ENCODE results near the gene DYNC2H1. TPM values are rescaled to one million over a fixed set of nuclear protein-coding genes. Genes with fewer than 3 reads are reported as not detected.
A peak's percentile ranks its signal among the peaks of the same experiment; 100 is the strongest.
"Not testable (repeated sequence)": the region's sequence is repeated elsewhere in the genome, so short reads cannot be mapped to it uniquely, and the experiment has no call there.

The DYNC2H1 gene
- total RNA-seq, 1 donor from 2014 or later, result 7.9 TPM

DNA sequence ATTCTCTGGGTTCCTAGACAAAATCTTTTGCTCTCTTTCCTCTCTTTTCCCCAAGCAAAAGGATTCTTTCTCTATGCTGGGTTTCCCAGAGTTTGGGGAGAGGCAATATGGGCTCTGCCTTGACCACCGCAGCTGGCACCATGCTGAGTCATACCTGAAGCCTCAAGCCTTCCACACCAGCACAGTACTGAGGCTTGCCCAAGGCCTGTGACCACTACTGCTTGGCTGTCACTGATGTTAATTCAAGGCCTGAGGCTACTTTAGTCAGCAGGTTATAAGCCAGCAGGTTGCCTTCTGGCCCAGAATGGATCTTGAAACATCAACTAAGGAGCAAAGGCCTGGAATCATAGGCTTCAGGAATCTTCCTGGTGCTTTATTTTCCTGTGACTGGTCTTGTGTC is 185.3 kb downstream of the DYNC2H1 start:
- ATAC-seq, result no peak

DNA sequence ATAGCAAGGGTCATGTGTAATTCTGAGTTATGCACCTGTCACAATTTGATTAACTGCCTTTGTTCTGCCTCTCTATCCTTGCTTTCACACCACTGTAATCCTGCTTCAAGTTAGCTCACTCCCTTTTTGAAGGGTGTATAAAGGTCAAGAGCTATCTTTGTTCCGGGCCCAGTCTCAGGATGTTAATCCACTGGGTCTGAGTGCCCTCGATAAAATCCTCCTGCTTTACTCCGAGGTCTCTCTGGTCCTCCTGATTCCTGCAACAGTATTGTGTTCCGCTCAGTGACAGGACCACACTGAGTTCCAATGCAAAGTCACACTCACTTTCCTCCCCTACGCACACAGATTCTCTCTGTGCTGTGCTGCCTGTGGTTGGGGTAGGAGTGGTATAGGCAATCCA is 186.5 kb downstream of the DYNC2H1 start:
- ATAC-seq, result no peak

DNA sequence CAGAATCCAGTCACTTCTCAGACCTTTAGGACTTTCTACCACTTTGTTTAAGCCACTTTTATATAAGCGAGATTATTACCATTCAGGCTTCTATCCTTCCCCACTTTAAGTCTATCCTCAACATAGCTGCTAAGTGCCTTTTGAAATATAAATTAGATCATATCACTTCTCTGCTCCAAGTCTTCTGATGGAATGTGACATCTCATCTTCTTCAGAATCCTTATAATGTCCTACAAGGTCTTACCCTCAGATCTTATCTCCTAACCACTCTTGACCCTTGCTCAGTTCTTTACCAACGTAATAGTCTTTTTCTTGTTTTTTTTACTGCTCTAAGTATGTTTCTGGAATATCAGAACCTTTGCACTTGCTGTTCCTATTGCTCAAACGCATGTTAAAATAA is 188.7 kb downstream of the DYNC2H1 start:
- ATAC-seq, result no peak

DNA sequence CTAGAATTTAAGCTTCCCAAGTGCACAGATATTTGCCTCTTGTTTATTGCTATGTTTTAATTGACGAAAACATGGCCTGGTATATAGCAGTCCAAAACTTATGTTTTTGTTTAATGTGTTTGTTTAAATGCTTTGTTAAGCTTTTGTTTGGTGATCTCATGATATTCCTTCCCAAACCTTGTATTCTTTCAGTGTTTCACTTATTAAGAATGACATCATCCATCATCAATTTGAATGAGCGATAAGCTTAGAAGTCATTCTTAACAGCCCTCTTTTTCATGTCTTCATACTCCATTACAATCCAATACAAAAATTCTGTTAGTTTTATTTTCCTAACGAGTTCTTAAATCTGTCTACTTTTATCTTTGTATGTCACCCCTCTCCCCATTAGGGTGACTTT is 206.0 kb downstream of the DYNC2H1 start:
- ATAC-seq, result no peak

DNA sequence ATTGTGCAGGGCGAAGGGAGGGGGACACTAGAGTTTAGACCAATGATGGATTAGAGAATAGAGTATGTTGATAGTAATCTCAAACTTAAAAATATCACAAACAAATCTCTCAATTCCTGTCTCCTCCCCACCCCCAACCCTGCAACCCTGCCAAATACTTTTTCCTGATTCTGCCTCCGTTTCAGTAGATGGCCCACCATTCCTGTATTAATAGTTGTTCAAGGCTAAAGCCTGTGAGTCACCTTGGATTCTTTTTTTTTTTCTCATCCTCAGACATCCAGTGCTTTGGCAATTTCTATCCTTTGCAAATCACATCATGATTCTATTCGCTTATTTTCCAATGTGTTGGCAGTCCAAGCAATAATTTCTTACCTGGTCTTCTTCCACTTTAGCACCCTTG is 207.9 kb downstream of the DYNC2H1 start:
- ATAC-seq, result no peak

DNA sequence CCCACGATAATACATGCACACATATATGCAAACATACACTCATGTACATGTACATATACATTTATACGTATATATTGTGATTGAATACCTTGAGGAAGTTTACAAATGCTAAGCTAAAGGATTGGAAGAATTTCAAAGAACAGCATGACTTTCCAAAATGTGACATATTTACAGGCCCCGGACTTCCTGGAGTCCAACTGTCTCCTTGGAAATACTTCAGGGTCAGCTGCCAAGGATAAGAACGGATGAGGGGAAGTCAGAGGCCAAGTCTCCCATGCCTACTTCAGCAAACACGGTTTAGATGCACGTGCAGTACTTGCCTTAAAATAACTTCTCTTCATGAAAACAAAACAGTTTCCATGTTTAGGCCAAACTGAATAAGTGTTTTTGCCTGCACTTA is 213.6 kb downstream of the DYNC2H1 start:
- no peak for ATAC-seq

DNA sequence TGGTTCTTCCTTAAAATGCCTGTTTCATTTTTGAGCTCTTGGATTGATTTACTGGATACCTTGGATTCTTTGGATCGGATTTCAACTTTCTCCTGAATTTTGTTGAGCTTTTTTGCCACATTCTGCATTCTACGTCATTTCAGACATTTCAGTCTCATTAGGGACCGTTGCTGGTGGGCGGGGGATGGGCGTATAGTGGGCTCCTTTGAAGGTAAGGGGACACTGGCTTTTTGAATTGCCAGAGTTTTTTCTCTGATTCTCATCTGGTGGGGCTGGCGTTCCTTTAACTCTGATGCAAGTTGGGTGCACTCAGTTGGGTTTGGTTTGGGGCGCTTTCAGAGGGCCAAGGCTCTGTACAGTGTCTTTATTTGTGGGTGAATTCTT is 216.5 kb downstream of the DYNC2H1 start:
- no peak for ATAC-seq

DNA sequence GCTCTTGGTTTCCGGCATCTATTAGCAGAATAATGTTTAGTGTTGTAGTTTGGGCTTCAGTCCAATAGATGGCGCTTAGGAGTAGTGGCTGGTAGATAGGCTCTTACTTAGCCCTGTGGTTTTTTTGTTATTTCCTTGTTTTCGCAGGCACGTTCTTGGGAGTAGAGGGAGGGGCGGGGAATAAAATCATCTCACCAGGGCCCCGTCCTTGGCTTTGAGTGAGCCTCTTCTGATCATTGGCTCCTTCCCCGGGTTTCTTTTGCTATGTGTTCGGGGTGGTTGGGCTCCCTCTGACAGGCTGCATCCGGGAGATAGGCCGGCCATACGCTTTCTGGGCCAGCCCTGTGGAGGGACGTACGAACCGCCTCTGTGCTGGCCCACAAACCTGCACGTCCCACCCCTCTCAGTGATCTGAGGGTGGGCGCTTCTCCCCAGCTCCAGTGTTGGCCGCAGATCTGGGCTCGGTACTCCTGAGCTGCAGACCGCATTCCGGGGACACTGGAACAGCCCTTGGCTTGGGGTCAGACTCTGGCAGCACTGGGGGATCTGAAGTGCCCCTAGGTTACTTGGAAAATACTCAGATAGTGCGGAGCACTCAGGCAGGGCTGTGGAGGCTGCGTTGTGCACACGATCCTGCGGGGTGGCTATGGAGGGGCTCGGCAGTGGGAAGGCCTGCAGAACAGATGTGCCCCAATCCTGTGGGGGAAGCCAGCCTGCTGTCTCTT is 217.0 kb downstream of the DYNC2H1 start:
- peak; percentile 72 for ATAC-seq

DNA sequence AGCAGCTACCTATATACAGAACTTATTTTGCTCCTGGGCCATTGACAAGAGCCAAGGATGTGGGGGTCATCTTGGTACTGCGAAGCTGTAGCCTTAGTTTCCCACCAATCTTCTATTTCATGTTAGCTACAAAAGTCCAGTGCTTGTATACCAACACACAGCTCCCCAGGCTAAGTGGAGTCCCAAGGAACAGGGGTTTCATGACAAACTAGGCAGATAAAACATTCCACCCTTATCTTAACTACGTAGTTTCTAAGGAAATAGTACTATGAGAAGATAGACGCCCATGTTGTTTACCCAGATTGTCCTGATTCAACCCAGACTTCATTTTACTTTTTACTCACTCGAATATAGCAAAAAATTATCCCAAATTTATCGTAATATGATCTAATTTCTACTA is 218.5 kb downstream of the DYNC2H1 start:
- no peak for ATAC-seq

DNA sequence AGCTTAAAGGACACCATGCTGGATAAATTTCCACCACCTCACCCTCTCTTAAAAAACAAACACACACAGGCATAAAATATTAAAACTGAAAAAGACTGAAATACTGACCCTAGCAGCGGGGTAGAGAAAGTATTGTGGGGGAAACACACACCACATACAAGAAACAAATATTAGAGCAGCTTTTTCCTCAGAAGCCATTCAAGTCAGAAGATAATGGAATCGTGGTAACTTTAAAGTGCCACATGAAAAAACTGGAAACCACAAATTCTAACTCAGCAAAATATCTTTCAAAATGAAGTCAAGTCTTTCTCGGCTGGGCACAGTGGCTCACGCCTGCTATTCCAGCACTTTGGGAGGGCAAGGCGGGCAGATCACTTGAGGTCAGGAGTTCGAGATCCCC is 223.2 kb downstream of the DYNC2H1 start:
- ATAC-seq, result no peak

DNA sequence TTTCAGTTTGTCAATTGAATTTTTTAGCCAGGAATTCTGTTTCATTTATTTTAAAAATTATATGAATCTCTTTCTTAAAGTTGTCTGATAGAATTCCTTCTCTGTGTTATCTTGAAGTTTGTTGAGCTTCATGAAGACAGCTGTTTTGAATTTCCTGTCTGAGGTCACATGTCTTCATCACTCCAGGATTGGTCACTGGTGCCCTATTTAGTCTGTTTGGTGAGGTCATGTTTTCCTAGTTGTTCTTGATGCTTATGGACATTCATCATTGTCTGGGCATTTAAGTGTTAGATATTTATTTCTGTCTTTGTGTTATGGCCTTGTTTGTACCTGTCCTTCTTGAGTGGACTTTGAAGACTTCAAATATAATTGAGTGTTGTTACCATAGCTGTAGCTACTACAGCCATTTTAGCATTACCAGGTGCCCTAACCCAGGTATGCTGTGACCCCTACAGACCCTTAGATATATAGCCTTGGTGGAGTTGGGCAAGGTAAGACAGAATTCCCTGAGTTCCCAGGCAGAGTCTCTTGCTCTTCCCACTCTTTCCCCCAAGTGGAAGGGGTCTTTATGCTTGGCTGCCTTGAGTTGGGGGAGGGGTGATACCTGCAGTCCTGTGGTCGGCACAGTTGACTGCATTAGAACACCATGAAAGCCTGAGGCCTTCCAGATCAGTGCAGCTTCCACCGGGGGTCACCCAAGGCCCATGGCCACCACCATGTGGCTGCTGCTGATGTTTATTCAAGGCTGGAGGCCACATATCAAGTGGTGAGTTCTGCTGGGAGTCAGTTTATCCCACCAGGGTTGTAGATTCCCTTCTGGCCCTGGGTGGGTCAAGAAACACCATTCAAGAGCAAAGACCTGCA is 229.6 kb downstream of the DYNC2H1 start:
- ATAC-seq, result no peak

DNA sequence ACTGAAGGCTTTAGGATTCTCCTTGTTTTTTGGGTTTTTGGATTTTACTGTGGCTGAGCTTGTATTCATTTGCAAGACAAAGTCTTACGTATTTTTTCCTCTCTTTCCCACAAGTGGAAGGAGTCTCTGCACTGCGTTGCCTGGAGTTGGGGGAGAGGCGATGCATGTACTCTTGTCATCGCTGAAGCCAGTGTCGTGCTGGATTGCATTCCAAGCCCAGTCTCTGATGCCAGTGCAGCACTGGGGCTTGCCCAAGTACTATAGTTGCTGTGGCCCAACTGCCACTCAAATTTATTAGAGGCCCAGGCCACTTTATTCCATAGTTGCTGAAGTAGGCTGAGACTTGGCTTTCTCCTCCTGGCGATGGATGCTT is 230.2 kb downstream of the DYNC2H1 start:
- no peak for ATAC-seq

DNA sequence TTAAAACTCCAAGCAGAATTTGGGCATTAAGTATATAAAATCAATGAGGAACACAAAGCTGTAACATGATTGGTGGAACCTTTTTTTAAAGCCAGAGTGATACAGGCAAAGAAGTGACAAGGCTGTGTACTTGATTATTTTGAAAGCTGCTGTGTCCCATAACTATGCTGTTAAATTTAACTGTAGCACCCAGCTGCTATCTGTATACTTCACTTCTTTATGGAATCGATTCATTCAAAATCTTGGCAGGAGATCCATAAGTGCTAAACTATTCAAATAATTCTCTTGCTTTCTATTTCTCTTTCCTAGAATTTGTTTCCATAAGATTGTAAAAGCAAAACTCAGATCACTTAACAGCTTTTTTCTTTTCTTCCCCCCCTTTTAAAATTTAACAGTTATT is 231.7 kb downstream of the DYNC2H1 start:
- ATAC-seq, result no peak

DNA sequence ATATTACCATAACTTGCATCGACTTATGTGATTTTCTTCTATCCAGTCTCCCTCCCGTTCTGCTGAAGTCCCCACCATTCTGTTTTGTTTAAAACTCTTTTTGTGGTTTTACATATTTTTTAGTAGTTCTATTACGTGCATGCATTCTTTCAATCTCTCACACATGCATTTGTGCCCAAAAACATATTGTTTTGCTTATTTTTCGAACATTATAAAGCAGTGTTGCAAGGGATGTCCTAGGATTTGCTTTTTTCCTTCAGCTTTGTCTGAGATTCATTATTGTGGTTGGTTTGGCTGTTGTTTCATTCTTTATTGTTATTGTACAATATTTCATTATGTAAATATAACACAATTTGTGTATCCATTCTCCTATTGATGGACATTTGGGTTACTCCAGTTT is 235.7 kb downstream of the DYNC2H1 start:
- no peak for ATAC-seq

DNA sequence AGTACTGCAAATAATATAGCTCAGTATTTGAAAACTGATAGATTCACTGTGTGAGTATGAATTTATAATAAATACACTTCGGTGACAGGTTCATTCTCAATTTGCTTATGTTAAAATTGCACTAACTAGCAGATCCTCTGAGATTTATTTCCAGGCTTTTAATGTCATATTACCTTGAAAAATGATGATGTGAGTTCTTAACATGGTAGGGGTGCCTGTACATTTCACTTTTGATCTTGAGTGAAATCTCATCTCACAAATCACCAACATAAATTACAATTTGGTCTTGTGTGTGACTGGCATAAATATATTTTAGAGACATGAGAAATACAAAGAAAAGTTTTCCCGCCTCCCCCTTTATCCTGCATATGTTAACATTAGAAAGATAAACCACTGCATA is 240.4 kb downstream of the DYNC2H1 start:
- no peak for ATAC-seq

DNA sequence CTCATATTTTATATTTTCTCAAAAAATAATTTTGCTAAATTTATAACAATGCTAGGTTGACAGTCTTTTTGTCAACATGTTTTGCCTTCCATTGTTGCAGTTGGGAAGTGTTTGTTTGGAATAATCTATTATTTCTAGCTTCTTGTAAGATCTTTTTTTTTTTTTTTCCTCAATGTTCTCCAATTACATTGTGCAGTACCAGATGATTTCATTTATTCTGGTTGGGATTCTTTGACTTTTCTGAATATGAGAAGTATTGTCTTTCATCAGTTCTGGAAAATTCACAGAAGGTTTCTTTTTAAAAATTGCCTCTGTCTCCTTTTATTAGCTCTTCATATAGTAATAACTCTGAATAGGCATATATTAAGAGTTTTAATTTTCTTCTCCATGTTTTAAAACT is 245.4 kb downstream of the DYNC2H1 start:
- no peak for ATAC-seq

DNA sequence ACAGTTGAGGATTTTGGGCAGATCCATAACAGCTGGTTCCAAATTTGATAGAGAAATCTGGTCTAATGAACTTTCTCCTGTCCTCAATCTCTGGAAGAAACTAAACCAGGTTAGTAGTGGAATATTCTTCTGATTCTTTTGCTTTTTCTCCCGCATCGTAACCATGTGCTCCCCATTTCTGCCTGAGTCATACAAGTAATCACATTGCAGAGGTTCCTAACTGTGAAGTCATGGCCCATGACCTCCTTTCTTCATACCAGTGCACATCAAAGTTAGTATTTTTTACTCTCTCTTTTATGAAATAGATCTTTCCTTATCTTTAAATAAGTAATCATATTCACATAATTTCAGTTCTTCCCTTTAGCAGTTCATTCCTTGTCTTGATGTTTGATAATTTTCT is 249.0 kb downstream of the DYNC2H1 start:
- no peak for ATAC-seq

DNA sequence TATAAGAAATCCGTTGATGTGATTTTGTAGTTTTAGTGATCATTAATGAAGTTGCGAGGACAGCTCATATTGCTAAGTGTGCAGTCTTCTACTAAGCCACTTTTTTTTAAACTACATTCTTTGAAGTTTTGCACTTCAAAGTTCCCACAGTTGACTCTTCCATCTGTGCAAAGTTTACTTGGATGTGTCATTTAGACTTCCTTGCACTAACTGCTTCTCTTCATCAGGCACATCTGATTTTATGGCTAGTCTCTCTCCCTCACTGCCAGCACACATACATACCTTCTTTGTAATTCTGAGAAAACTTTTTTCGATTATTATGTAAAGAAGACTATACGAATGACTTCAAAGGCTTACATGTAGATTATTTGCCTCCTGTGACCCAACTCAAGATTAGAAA is 250.0 kb downstream of the DYNC2H1 start:
- ATAC-seq, result no peak

DNA sequence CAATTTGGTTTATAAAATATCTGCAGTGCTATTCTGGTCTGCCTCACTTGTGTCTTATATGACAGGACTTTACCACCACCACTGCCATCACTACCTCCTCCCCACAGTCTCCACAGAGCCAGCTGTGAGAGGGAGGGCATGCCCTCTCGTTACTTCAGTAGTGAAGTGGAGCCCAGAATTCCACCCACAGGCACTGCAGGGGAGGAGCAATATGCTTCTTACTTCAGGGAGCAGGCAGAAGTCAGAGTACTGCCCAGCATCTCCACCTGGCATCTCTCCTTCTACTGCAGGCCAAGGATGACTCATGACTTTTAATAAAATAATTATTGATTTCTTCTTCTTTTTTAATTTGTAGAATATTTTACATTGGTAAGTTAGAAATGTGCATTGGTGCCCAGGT is 255.5 kb downstream of the DYNC2H1 start:
- no peak for ATAC-seq

DNA sequence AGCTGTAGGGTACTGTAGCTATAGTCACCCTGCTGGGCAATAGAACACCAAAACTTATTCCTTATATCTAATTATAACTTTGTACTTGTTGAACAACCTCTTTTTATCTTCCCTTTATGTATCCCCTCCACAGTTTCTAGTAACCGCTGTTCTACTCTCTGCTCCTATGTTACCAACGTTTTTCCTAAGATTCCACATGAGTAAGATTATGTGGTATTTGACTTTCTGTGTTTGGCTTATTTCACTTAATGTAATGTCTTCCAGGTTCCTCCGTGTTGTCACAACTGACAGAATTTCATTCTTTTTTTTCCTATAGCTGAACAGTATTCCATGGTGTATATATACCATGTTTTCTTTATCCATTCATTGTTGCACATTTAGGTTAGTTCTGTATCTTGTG is 258.4 kb downstream of the DYNC2H1 start:
- no peak for ATAC-seq

DNA sequence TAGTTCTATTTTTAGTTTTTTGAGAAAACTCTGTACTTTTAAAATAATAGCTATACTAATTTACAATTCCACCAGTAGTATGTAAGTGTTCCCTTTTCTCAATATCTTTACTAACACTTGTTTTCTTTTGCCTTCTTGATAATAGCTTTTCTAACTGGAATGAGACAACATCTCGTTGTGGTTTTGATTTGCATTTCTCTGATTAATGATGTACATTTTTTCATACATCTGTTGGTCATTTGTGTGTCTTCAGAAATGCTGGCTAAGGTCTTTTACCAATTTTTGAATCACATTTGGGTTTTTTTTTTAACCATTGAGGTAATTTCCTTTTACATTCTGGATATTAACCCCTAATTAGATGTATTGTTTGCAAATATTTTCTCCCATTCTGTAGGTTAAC is 258.9 kb downstream of the DYNC2H1 start:
- ATAC-seq, result no peak

DNA sequence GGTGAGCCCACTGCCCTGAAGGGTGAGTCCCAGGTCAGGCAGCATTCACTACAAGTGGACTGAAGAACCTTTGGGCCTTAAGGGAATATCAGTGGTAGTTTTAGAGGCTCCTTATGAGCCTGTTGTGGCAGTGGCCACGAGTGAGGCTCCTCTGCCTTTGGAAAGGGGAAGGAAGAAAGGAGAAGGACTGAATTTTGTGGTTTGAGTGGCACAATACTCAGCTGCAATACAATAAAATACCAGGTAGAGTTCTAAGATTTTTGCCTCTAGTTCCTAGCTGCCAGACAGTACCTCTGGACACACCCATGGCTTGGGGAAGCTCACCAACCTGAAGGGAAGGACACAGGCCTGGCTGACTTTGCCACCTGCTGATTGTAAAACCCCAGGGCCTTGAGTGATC is 260.9 kb downstream of the DYNC2H1 start:
- no peak for ATAC-seq

DNA sequence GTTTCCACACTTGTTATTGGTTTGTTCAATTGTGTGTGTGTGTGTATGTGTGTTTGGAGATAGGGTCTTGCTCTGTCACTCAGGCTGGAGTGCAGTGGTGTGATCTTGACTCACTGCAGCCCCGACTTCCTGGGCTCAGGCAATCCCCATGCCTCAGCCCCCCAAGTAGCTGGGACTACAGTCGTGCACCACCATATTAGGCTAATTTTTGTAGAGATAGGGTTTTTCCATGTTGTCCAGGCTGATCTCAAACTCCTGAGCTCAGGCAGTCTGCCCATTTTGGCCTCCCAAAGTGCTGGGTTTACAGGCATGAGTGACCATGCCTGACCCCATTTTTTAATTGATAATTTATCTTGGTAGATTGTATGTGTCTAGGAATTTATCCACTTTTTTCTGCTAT is 263.7 kb downstream of the DYNC2H1 start:
- ATAC-seq, result no peak

DNA sequence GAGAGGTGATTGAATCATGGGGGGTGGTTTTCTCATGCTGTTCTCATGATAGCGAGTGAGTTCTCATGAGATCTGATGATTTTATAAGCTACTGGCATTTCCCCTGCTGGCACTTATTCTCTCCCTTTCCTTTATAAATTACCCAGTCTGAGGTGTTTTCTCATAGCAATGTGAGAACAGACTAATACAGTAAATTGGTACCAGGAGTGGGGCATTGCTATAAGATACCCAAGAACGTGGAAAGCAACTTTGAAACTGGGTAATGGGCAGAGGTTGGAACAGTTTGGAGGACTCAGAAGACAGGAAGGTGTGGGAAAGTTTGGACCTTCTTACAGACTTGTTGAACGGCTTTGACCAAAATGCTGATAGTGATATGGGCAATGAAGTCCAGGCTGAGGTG is 265.0 kb downstream of the DYNC2H1 start:
- not testable (repeated sequence) for ATAC-seq
